NB4 (cell line): ENCODE data around the gene MAD1L1.
"Not testable (repeated sequence)": the region's sequence is repeated elsewhere in the genome, so short reads cannot be mapped to it uniquely, and the experiment has no call there.

Source experiments
- MAX ChIP-seq: IDR thresholded peaks from 2 replicates; pipeline ENCODE4 v1.6.1; 2011; ENCODE audit warnings: low read depth, low read length
- POLR2A ChIP-seq: IDR thresholded peaks from 2 replicates; pipeline ENCODE4 v1.6.1; 2011; ENCODE audit warnings: mild to moderate bottlenecking; ENCODE audit not compliant: insufficient read length; ENCODE audit errors: extremely low read depth
- TF ChIP-seq, protein P1 (sequence below): IDR thresholded peaks from one replicate; pipeline ENCODE4 v1.5.1; 2012; ENCODE audit warnings: low read depth, low read length

- TF ChIP-seq MAX, POLR2A: not testable (repeated sequence)
- TF ChIP-seq, protein P1, sequence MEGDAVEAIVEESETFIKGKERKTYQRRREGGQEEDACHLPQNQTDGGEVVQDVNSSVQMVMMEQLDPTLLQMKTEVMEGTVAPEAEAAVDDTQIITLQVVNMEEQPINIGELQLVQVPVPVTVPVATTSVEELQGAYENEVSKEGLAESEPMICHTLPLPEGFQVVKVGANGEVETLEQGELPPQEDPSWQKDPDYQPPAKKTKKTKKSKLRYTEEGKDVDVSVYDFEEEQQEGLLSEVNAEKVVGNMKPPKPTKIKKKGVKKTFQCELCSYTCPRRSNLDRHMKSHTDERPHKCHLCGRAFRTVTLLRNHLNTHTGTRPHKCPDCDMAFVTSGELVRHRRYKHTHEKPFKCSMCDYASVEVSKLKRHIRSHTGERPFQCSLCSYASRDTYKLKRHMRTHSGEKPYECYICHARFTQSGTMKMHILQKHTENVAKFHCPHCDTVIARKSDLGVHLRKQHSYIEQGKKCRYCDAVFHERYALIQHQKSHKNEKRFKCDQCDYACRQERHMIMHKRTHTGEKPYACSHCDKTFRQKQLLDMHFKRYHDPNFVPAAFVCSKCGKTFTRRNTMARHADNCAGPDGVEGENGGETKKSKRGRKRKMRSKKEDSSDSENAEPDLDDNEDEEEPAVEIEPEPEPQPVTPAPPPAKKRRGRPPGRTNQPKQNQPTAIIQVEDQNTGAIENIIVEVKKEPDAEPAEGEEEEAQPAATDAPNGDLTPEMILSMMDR: not testable (repeated sequence)
Observed at GRCh38 chr7:1824882-1825646, 407.7 kb downstream of the MAD1L1 start.
